Endodermal cell (in vitro differentiated cells): Measurements from ENCODE around the gene ZNF805. TPM values are rescaled to one million over a fixed set of nuclear protein-coding genes. Genes with fewer than 3 reads are reported as not detected.

Experiments
- DNase-seq: peaks from one replicate; pipeline ENCODE4 v3.0.0-alpha.2; 2017
- H3K27ac ChIP-seq: 2 replicates; pipeline ENCODE4 v1.5.1; 2013; ENCODE audit warnings: mild to moderate bottlenecking, low read depth, low read length, moderate library complexity
- H3K27me3 ChIP-seq: 2 replicates; pipeline ENCODE4 v1.6.1; 2013; ENCODE audit warnings: mild to moderate bottlenecking, low read length, moderate library complexity; ENCODE audit not compliant: insufficient read depth, control insufficient read depth, poor library complexity, severe bottlenecking
- H3K36me3 ChIP-seq: 2 replicates; pipeline ENCODE4 v1.7.0; 2013; ENCODE audit warnings: mild to moderate bottlenecking, low read length, moderate library complexity; ENCODE audit not compliant: control insufficient read depth, insufficient read depth
- H3K4me1 ChIP-seq: one replicate; pipeline ENCODE4 v1.7.0; 2013; ENCODE audit warnings: low read length; ENCODE audit not compliant: control insufficient read depth, insufficient read depth
- H3K4me3 ChIP-seq: 2 replicates; pipeline ENCODE4 v1.5.1; 2013; ENCODE audit warnings: mild to moderate bottlenecking, low read length, moderate library complexity
- H3K9ac ChIP-seq: 2 replicates; pipeline ENCODE4 v1.6.1; 2013; ENCODE audit warnings: mild to moderate bottlenecking, low read length, moderate library complexity; ENCODE audit not compliant: poor library complexity, severe bottlenecking; ENCODE audit errors: extremely low read depth
- H3K9me3 ChIP-seq: 2 replicates; pipeline ENCODE4 v1.6.1; 2013; ENCODE audit warnings: mild to moderate bottlenecking, low read length, moderate library complexity; ENCODE audit not compliant: control insufficient read depth
- H3K27ac Mint-ChIP-seq: 2 replicates; pipeline ENCODE4 v1.8.0; 2020; ENCODE audit warnings: mixed read lengths
- H3K27me3 Mint-ChIP-seq: 2 replicates; pipeline ENCODE4 v1.8.0; 2021; ENCODE audit warnings: mild to moderate bottlenecking, mixed read lengths; ENCODE audit not compliant: insufficient read depth
- H3K36me3 Mint-ChIP-seq: 2 replicates; pipeline ENCODE4 v1.8.0; 2020; ENCODE audit warnings: low read depth, mixed read lengths
- H3K4me1 Mint-ChIP-seq: 2 replicates; pipeline ENCODE4 v1.8.0; 2020; ENCODE audit warnings: mixed read lengths
- H3K4me3 Mint-ChIP-seq: 2 replicates; pipeline ENCODE4 v1.8.0; 2020; ENCODE audit warnings: mild to moderate bottlenecking, moderate library complexity, mixed read lengths
- H3K9me3 Mint-ChIP-seq: 2 replicates; pipeline ENCODE4 v1.8.0; 2020; ENCODE audit warnings: mild to moderate bottlenecking, mixed read lengths
- WGBS, 2 experiments: methylation state at CpG; one replicate each; pipeline versions ENCODE4 v1.1.5 to v1.1.7; 2013; ENCODE audit warnings: missing lambda C conversion rate in 2 of 2, mixed read lengths in 1 of 2; ENCODE audit not compliant: insufficient coverage in 1 of 2, insufficient read length in 1 of 2; 5-methylcytosine and 5-hydroxymethylcytosine counted together
- total RNA-seq, 2 donors: library from RNA; stranded (reverse); fragmentation: NEBNext Ultra II Directional in 1 of 2; extraction: Animal tissue kit (Norgen Biotek cat#: 25700) in 1 of 2; gene quantifications; 2 replicates in 1 of 2; 3 replicates in 1 of 2; pipeline ENCODE4 v1.2.1, GENCODE V29; 2021
- TF ChIP-seq, protein P1 (sequence below): fragments of 200-600 bp; sonication (generic); conservative IDR thresholded peaks from 2 replicates; pipeline ENCODE4 v1.5.0; 2021; ENCODE audit warnings: antibody characterized with exemption, mild to moderate bottlenecking

Gene ZNF805
- total RNA-seq, 2 donors from 2014 or later = 16.6 to 21.1 TPM

DNA sequence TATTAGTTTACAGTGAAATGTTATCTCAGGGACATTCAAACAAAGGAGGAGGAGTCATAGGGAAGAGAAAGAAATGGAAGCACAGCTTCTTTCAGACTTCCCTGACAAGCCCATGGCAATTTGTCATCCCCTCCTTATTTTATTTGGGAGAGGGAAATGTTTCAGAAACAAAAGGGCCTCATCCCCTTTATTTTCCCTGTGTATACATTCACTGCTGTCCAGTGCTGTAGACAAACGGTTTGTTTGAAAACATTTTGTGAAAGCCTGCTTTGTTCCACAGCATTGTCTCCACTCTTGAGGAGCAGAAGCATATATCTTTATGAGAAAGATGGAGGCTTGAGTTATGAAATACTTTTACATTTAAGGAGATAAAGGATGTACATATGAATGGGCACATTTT, 52.1 kb downstream of the ZNF805 start:
- TF ChIP-seq, protein P1, sequence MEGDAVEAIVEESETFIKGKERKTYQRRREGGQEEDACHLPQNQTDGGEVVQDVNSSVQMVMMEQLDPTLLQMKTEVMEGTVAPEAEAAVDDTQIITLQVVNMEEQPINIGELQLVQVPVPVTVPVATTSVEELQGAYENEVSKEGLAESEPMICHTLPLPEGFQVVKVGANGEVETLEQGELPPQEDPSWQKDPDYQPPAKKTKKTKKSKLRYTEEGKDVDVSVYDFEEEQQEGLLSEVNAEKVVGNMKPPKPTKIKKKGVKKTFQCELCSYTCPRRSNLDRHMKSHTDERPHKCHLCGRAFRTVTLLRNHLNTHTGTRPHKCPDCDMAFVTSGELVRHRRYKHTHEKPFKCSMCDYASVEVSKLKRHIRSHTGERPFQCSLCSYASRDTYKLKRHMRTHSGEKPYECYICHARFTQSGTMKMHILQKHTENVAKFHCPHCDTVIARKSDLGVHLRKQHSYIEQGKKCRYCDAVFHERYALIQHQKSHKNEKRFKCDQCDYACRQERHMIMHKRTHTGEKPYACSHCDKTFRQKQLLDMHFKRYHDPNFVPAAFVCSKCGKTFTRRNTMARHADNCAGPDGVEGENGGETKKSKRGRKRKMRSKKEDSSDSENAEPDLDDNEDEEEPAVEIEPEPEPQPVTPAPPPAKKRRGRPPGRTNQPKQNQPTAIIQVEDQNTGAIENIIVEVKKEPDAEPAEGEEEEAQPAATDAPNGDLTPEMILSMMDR = no peak
- Histone ChIP-seq H3K4me3 (no peak overlapping the region), H3K9me3 (peaks cover 38% of the 10 kb centered on the region), H3K36me3 (peaks cover 92% of the 10 kb centered on the region), H3K9ac (no peak overlapping the region), H3K4me1 (no peaks in the 10 kb centered on the region), H3K27me3 (no peaks in the 10 kb centered on the region), H3K27ac (no peak overlapping the region)
- Mint-ChIP-seq H3K36me3 (peaks cover 96% of the 10 kb centered on the region), H3K4me3 (no peak overlapping the region), H3K4me1 (no peaks in the 10 kb centered on the region), H3K27me3 (no peaks in the 10 kb centered on the region), H3K9me3 (peaks cover 76% of the 10 kb centered on the region), H3K27ac (no peak overlapping the region)
- no peak for DNase-seq
- 100% methylated on average over 1 of the region's 1 CpG; no CpG with 5 or more reads in 1 of the 2 experiments for WGBS, 2 experiments

DNA sequence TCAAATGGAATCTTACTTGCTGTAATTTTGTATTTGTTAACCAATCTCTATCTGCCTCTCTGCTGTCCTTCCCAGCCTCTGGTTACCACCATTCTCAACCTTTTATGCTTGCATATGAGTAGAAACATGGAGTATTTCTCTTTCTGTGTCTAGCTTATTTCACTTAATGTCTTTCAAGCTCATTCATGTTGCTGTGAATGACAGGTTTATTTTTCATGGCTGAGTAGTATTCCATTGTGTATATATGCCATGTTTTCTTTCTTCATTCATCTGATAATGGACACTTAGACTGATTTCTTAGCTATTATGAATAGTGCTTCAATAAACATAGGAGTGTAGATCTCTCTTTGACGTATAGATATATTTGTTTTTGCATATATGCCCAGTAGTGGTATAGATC, 53.3 kb downstream of the ZNF805 start:
- H3K9ac ChIP-seq = no peak overlapping the region
- H3K36me3 Mint-ChIP-seq = peaks cover 93% of the 10 kb centered on the region
- no peak for DNase-seq
- no peak overlapping the region for H3K4me3 Mint-ChIP-seq
- peaks cover 92% of the 10 kb centered on the region for H3K36me3 ChIP-seq
- H3K27ac Mint-ChIP-seq = no peak overlapping the region
- WGBS, 2 experiments = 94% methylated on average over 1 of the region's 1 CpG; no CpG with 5 or more reads in 1 of the 2 experiments
- H3K4me1 ChIP-seq = no peaks in the 10 kb centered on the region
- H3K4me1 Mint-ChIP-seq = no peaks in the 10 kb centered on the region
- TF ChIP-seq, protein P1 = no peak
- H3K27ac ChIP-seq = no peak overlapping the region
- H3K27me3 ChIP-seq = no peaks in the 10 kb centered on the region
- no peaks in the 10 kb centered on the region for H3K27me3 Mint-ChIP-seq
- peaks cover 75% of the 10 kb centered on the region for H3K9me3 Mint-ChIP-seq
- H3K4me3 ChIP-seq = peak overlapping the region; percentile 62
- H3K9me3 ChIP-seq = peaks cover 38% of the 10 kb centered on the region

DNA sequence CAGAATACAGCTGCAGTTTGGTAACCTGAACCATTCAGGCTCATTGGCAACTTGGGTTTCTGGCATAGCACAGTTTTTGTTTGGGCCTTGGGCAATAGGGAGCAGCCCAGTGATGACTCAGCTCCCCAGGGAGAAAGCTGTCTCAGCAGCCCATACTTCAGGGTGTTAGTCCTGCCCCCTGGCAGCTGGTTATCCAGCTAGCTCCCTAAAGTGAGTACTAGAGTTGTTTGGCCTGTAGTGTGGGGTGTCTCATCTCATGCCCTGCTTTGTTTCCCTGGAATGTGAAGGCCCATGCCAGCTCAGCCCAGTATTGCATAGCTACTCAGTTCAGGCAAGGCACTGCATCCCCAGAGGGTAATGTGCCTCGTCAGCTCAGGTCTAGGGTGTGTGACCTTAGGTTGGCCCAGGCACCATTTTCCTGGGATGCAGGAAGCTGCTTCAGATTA, 61.6 kb downstream of the ZNF805 start:
- no peak for DNase-seq
- Mint-ChIP-seq H3K9me3 (peaks cover 2% of the 10 kb centered on the region), H3K4me3 (no peak overlapping the region), H3K36me3 (peaks cover 55% of the 10 kb centered on the region), H3K27ac (no peak overlapping the region), H3K4me1 (no peaks in the 10 kb centered on the region), H3K27me3 (no peaks in the 10 kb centered on the region)
- Histone ChIP-seq H3K4me3 (no peak overlapping the region), H3K9me3 (peaks cover 4% of the 10 kb centered on the region), H3K9ac (no peak overlapping the region), H3K27me3 (no peaks in the 10 kb centered on the region), H3K36me3 (peaks cover 71% of the 10 kb centered on the region), H3K4me1 (no peaks in the 10 kb centered on the region), H3K27ac (no peak overlapping the region)
- TF ChIP-seq, protein P1 = no peak
- 95 to 100% methylated on average over 1 of the region's 1 CpG for WGBS, 2 experiments
